PFSK-1 (cell line): Measurements from ENCODE around the gene ADORA3.

Experiments
- FOXP2 ChIP-seq: optimal IDR thresholded peaks from 2 replicates; pipeline ENCODE3; 2011; ENCODE audit warnings: borderline replicate concordance, control low read depth, inconsistent platforms; ENCODE audit not compliant: insufficient read depth; ENCODE audit errors: extremely low read length, extremely low read depth
- POLR2AphosphoS5 ChIP-seq: IDR thresholded peaks from 2 replicates; pipeline ENCODE4 v1.6.1; 2012; ENCODE audit warnings: low read depth, mild to moderate bottlenecking, control low read depth, low read length, moderate library complexity
- SIN3A ChIP-seq: IDR thresholded peaks from 2 replicates; pipeline ENCODE4 v1.6.1; 2012; ENCODE audit warnings: mild to moderate bottlenecking, low read length, moderate library complexity, borderline replicate concordance; ENCODE audit not compliant: insufficient read depth
- TAF1 ChIP-seq: IDR thresholded peaks from 2 replicates; pipeline ENCODE4 v1.6.1; 2012; ENCODE audit warnings: low read length, control low read depth, borderline replicate concordance; ENCODE audit not compliant: insufficient read depth
- TF ChIP-seq, protein P1 (sequence below), 2 experiments: IDR thresholded peaks; 2 replicates each; pipeline versions ENCODE4 v1.6.1 to v1.8.0; 2011 to 2012; ENCODE audit warnings: low read depth in 2 of 2, low read length in 2 of 2, control low read depth in 1 of 2, inconsistent platforms in 1 of 2, mild to moderate bottlenecking in 1 of 2, moderate library complexity in 1 of 2; ENCODE audit not compliant: insufficient read depth in 1 of 2

Gene ADORA3

DNA sequence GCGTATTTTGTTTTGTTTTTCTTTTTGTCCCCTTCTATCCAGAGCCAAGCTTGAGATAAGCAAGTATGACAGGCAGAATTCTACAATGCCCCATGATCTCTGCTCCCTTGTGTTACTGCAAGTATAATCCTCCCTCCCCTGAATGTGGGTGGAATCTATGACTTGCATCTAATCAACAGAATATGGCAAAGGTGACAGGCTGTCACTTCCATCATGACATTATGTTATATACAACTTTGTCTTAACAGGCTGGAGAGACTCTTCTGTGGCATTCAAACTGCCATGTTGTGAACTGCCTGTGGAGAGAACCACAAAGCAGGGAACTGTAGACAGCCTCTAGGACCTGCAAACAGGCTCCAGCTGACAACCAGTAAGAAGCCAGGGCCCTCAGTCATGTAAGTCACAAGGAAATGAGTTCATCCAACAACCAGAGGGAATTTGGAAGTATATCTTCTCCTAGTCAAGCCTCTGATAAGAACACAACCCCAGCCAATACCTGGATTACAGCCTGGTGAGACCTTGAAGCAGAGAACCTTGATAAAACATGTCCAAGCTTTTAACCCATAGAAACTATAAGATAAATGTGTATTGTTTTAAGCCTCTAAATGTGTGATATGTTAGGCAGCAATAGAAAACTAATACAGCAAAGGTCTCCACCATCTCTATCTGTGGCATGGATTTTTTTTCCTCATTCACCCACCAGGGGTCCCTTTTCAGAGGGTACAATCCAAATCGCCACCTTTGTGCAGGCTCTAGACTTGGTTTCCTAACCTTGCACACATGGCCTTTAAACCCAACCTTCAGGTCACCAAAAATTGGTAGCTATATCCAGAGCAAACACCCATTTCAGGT lies 35.3 kb downstream of the ADORA3 start:
- TF ChIP-seq TAF1 (no peak), POLR2AphosphoS5 (no peak), SIN3A (no peak), FOXP2 (no peak)

DNA sequence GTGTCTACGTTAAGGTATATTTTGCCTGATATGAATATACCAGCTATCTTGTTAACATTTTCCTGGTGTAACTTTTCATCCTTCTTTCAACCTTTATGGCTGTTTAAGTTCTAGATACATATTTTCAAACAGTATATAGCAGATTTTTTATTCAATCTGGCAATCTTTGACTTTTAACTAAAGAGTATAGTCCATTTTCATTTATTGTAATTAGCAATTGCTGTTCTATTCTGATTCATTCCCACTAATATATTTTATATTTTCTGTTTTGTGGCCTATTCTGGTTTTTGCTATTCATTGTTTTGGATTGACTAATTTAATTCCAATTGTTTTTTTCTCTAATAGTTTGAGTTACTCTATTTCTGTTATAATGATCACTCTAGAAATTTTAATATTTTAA lies 37.0 kb downstream of the ADORA3 start:
- TF ChIP-seq POLR2AphosphoS5 (no peak), FOXP2 (no peak), TAF1 (no peak), SIN3A (no peak)
- TF ChIP-seq, protein P1, sequence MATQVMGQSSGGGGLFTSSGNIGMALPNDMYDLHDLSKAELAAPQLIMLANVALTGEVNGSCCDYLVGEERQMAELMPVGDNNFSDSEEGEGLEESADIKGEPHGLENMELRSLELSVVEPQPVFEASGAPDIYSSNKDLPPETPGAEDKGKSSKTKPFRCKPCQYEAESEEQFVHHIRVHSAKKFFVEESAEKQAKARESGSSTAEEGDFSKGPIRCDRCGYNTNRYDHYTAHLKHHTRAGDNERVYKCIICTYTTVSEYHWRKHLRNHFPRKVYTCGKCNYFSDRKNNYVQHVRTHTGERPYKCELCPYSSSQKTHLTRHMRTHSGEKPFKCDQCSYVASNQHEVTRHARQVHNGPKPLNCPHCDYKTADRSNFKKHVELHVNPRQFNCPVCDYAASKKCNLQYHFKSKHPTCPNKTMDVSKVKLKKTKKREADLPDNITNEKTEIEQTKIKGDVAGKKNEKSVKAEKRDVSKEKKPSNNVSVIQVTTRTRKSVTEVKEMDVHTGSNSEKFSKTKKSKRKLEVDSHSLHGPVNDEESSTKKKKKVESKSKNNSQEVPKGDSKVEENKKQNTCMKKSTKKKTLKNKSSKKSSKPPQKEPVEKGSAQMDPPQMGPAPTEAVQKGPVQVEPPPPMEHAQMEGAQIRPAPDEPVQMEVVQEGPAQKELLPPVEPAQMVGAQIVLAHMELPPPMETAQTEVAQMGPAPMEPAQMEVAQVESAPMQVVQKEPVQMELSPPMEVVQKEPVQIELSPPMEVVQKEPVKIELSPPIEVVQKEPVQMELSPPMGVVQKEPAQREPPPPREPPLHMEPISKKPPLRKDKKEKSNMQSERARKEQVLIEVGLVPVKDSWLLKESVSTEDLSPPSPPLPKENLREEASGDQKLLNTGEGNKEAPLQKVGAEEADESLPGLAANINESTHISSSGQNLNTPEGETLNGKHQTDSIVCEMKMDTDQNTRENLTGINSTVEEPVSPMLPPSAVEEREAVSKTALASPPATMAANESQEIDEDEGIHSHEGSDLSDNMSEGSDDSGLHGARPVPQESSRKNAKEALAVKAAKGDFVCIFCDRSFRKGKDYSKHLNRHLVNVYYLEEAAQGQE (IDR thresholded peaks at IDR 0.05; ENCODE audit: insufficient read depth in 1 of 2, low read depth in 2 of 2, low read length in 2 of 2) = no peak

DNA sequence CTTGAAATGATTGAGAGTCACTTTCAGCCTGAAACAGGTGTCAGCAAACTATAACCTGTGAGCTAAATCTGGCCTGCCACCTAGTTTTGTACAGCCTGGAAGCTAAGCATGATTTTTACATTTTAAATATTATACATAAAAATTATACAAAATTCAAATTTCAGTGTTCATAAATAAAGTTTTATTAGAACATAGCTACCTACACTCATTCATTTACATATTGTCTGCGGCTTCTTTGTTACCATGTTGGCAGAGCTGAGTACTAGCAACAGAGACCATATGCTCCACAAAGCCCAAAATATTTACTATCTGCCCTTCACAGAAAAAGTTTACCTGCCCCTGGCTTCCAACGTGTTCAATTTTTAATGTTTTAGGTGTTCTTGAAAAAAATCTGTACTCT lies 37.7 kb downstream of the ADORA3 start:
- TF ChIP-seq, protein P1 (IDR thresholded peaks at IDR 0.05; ENCODE audit: insufficient read depth in 1 of 2, low read depth in 2 of 2, low read length in 2 of 2) = no peak

DNA sequence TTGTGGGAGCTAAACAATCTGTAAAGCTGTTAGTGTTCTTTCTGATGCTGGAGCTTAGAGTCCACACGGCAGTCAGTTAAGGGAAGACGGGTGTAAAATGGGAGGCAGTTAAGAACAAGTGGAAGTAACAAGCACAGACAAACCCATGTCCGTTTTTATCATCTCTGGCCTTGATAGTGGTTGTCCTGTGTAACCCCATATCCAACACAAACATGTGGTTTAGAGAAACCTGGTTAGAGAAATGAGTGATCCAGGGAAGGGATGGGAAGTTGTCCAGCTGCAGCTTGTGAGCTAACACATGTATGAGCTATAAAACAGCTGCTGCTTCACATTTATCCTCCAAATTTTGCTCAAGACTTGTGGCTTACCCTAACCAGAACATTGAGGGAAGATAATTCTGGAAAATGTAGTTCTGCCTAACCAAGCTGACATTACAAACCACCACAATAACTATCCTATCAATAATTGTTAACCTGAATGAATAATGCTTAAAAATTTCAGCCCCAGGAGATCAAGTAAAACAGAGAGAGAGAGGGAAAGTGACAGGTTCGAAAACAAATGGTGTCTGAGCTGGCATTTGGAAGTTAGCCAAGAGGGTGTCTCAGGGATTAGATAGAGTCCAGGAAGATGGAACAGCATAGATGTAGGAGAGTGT lies 40.3 kb downstream of the ADORA3 start:
- TF ChIP-seq, protein P1 (IDR thresholded peaks at IDR 0.05; ENCODE audit: insufficient read depth in 1 of 2, low read depth in 2 of 2, low read length in 2 of 2) = no peak
- TF ChIP-seq SIN3A = no peak
- TF ChIP-seq TAF1 = no peak
- TF ChIP-seq POLR2AphosphoS5 = no peak; the same call in 1 of the 2 replicates
- no peak for TF ChIP-seq FOXP2

DNA sequence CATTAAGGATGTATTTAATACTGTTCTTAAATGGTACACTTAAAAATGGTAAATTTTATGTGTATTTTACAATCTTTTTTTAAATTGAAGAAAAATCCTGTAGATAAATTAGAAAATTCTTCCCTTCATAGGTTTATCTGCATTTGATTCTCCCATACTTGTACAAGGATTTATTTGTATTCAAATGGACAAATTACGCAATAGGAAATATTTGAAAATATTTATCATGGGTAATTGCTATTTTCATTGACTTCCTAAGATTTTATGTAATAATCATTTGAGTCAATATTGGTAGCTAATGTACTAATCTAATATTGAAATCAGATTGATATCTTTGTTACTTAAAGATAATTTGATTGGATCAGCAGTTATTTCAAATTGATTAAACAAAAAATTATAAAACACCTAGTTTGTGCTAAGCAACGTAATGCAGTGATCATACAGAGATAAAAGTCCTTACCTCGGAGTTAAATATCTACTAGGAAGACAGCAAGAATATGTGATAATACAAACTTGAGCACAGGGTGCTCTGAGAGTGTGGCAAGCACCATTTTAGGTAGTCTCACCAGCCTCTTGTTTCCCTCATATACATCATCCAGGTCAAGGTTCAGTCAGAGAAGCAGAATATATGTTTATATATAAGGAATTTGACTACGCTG lies 40.9 kb downstream of the ADORA3 start:
- no peak for TF ChIP-seq TAF1
- TF ChIP-seq FOXP2 = no peak
- TF ChIP-seq, protein P1 (IDR thresholded peaks at IDR 0.05; ENCODE audit: insufficient read depth in 1 of 2, low read depth in 2 of 2, low read length in 2 of 2) = no peak
- TF ChIP-seq POLR2AphosphoS5 = no peak
- no peak for TF ChIP-seq SIN3A
